ENCODE data around the gene CNKSR3.

Gene CNKSR3

DNA sequence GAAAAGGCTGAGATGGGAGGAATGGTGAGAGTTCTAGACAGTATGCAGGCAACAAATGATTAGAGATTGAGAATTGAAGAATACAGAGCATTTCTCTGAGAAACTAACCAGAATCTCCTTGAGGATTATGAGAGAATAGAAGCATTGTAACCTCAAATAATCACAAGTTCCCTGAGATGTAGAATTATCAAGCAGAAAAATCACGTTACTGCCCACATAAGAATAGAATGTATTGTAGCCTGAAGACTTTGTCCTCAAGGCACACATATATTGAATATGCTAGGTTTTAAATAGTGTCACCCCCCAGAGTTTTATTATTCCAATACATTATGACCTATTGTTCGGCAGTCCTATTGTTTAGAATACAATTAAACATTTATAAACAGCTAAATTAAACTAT lies 57.2 kb downstream of the CNKSR3 start:
- H3K36me3 Mint-ChIP-seq (ENCODE audit: low read depth) = peaks cover 38% of the 10 kb centered on the region
- no peaks in the 10 kb centered on the region for H3K9me3 Mint-ChIP-seq
- H3K27ac Mint-ChIP-seq = peak overlapping the region; percentile 3
- H3K27me3 Mint-ChIP-seq (ENCODE audit: low read depth, poor library complexity) = no peaks in the 10 kb centered on the region
- TF ChIP-seq, protein P1, sequence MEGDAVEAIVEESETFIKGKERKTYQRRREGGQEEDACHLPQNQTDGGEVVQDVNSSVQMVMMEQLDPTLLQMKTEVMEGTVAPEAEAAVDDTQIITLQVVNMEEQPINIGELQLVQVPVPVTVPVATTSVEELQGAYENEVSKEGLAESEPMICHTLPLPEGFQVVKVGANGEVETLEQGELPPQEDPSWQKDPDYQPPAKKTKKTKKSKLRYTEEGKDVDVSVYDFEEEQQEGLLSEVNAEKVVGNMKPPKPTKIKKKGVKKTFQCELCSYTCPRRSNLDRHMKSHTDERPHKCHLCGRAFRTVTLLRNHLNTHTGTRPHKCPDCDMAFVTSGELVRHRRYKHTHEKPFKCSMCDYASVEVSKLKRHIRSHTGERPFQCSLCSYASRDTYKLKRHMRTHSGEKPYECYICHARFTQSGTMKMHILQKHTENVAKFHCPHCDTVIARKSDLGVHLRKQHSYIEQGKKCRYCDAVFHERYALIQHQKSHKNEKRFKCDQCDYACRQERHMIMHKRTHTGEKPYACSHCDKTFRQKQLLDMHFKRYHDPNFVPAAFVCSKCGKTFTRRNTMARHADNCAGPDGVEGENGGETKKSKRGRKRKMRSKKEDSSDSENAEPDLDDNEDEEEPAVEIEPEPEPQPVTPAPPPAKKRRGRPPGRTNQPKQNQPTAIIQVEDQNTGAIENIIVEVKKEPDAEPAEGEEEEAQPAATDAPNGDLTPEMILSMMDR (IDR thresholded peaks at IDR 0.05) = no peak
- peaks cover 49% of the 10 kb centered on the region for H3K4me1 Mint-ChIP-seq
- no peak overlapping the region for H3K4me3 Mint-ChIP-seq
- DNase-seq = no peak

DNA sequence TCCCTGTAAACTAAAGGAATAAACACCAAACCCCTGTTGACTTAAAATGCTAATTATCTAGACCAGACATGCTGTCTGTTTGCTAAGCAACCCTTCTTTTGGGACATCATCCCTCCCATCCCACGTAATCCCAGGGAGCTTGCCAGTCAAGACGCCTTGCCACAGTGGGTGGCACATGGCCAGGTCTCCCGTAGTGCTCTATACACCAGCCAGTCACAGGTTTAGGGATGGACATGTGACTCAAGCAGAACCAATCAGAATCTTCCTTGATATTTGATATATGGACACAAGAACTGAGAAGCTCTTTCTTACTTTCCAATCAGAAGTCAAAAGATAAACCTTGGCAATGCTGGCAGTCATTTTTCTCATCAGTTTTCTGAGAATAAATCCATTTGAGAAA lies 60.0 kb downstream of the CNKSR3 start:
- peak overlapping the region; percentile 76 for H3K27ac Mint-ChIP-seq
- TF ChIP-seq, protein P1 (IDR thresholded peaks at IDR 0.05) = no peak
- H3K9me3 Mint-ChIP-seq = no peaks in the 10 kb centered on the region
- peaks cover 55% of the 10 kb centered on the region for H3K36me3 Mint-ChIP-seq (ENCODE audit: low read depth)
- no peak for DNase-seq
- H3K4me3 Mint-ChIP-seq = no peak overlapping the region
- H3K27me3 Mint-ChIP-seq (ENCODE audit: low read depth, poor library complexity) = no peaks in the 10 kb centered on the region
- peaks cover 46% of the 10 kb centered on the region for H3K4me1 Mint-ChIP-seq

DNA sequence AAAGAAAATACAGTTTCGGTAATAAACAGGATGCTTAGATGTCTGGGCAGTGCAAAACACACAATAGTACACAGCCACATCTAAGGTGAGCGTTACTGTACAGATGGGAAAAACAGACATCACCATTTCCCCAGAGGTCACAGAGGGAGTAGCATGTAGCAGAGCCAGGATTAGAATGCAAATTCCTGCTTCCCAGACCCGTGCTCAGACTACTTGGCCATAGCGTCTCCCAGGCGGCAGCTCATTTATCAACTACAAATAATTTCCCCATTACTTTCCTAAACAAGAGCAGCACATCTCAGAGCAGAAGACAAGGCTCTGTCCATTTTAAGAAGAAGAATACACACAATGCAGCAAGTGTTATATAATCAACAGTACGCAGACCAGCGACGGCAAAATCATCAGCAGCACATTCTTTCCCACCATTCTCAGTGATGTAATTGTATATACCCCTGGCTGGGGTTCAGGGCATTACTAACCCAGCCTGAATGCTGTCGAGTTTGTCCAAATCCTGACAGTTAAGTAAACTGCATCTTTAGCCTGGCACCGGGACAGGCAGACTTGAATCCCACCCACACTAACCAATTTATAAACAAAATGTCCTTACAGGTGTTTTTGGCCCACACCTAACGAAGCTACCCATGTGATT lies 61.9 kb downstream of the CNKSR3 start:
- Mint-ChIP-seq H3K27me3 (ENCODE audit: low read depth, poor library complexity) (no peaks in the 10 kb centered on the region), H3K4me1 (peaks cover 46% of the 10 kb centered on the region), H3K9me3 (no peaks in the 10 kb centered on the region), H3K27ac (peak overlapping the region; percentile 84), H3K36me3 (ENCODE audit: low read depth) (peaks cover 68% of the 10 kb centered on the region), H3K4me3 (no peak overlapping the region)
- TF ChIP-seq, protein P1 (IDR thresholded peaks at IDR 0.05) = peak; percentile 20
- peak; percentile 10 for DNase-seq

DNA sequence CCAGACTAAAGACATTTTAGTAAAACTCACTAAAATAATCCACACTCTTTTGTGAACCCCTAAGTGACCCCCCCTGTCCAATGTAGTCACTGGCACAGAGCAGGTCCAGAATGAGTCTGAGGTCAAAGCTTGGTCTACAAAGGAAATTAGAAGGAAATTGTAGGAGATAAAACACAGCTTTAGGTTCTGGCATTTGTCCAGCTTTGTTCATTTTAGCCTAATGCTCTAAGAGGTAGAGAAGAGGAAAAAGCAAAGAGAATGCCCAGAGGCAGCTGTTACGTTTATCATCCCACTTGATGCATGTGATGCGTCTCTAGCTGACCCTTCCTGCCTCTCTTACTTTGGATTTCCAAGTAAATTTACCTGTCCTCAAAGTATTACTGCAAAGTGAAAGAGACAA lies 62.5 kb downstream of the CNKSR3 start:
- no peak for DNase-seq
- Mint-ChIP-seq H3K4me1 (peaks cover 40% of the 10 kb centered on the region), H3K27ac (no peak overlapping the region), H3K4me3 (no peak overlapping the region), H3K9me3 (no peaks in the 10 kb centered on the region), H3K27me3 (ENCODE audit: low read depth, poor library complexity) (no peaks in the 10 kb centered on the region), H3K36me3 (ENCODE audit: low read depth) (peaks cover 74% of the 10 kb centered on the region)
- TF ChIP-seq, protein P1 (IDR thresholded peaks at IDR 0.05) = no peak

DNA sequence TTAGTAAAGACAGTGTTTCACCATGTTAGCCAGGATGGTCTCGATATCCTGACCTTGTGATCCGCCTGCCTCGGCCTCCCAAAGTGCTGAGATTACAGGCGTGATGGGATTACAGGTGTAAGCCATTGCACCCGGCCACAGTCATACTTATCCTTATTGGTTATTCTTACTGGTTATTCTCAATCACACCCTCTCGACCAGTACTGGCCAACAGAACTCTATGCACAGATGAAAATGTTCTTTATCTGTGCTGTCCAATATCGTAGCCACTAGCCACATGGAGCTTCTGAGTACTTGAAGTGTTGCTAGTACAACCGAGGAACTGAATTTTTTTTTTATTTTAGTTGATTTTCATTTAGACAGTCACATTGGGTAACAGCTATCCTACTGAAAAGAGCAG lies 63.5 kb downstream of the CNKSR3 start:
- DNase-seq = no peak
- no peak overlapping the region for H3K4me3 Mint-ChIP-seq
- no peak overlapping the region for H3K27ac Mint-ChIP-seq
- H3K9me3 Mint-ChIP-seq = peaks cover 2% of the 10 kb centered on the region
- peaks cover 34% of the 10 kb centered on the region for H3K4me1 Mint-ChIP-seq
- H3K36me3 Mint-ChIP-seq (ENCODE audit: low read depth) = peaks cover 73% of the 10 kb centered on the region
- TF ChIP-seq, protein P1 (IDR thresholded peaks at IDR 0.05) = no peak
- H3K27me3 Mint-ChIP-seq (ENCODE audit: low read depth, poor library complexity) = no peaks in the 10 kb centered on the region

DNA sequence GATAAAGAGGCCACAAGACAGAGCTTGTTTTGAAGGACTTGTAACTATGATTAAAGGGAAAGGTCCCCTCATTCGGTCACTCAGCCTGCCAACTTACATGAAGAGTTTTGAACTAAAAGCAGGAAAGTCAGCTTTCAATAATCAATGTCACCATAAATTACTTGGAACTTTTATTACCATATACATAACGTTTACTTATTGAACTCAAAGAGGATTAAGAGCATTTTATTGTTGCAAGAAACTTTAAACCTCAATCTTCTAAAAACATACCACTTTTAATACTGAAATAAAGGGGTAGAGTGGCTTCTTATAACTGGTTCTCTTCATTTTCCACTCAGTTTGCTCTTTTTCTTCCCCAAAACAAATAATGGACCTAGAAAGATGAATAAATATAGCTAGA lies 65.1 kb downstream of the CNKSR3 start:
- Mint-ChIP-seq H3K4me3 (no peak overlapping the region), H3K27ac (no peak overlapping the region), H3K9me3 (peaks cover 3% of the 10 kb centered on the region), H3K36me3 (ENCODE audit: low read depth) (peaks cover 78% of the 10 kb centered on the region), H3K4me1 (peaks cover 34% of the 10 kb centered on the region), H3K27me3 (ENCODE audit: low read depth, poor library complexity) (no peaks in the 10 kb centered on the region)
- no peak for DNase-seq
- TF ChIP-seq, protein P1 (IDR thresholded peaks at IDR 0.05) = no peak

All from nephron progenitor cell (in vitro differentiated cells).